ENCODE data around the gene OPN1LW.
"Not testable (repeated sequence)": the region's sequence is repeated elsewhere in the genome, so short reads cannot be mapped to it uniquely, and the experiment has no call there.

Gene OPN1LW

GRCh38 chrX:154196466-154196865, 52.4 kb downstream of the OPN1LW start:
- not testable (repeated sequence) for DNase-seq (ENCODE audit: low read depth, low spot score); H3K27ac ChIP-seq
